ENCODE data around the gene OR6K3.
"Not testable (repeated sequence)": the region's sequence is repeated elsewhere in the genome, so short reads cannot be mapped to it uniquely, and the experiment has no call there.

The OR6K3 gene

GRCh38 chr1:158720620-158721019 is at the start of gene OR6K3:
Gene OR6K3, minus strand, starts transcription at chr1:158720720. Its CDS starts 2,605 bp downstream, at chr1:158718115.
- no peak for DNase-seq (ENCODE audit: low spot score)

- DNase-seq (ENCODE audit: low spot score): no peak
These were observed 33.9 kb upstream of the OR6K3 start, which contains the start of gene OR6K6 for GRCh38 chr1:158754420-158754819. Gene OR6K6, plus strand, starts transcription at chr1:158754720. Its CDS starts 168 bp downstream, at chr1:158754888.

GRCh38 chr1:158752155-158752712 is 31.7 kb upstream of the OR6K3 start:
- no peak for DNase-seq (ENCODE audit: low spot score)

- no peak for DNase-seq (ENCODE audit: low spot score)
These were observed 15.3 kb upstream of the OR6K3 start for GRCh38 chr1:158735848-158736247.

- no peak for DNase-seq (ENCODE audit: low spot score)
These were observed 12.0 kb upstream of the OR6K3 start for GRCh38 chr1:158732524-158732923.

- DNase-seq (ENCODE audit: low spot score): no peak
These were observed 11.2 kb upstream of the OR6K3 start for GRCh38 chr1:158731707-158732106.

- no peak for DNase-seq (ENCODE audit: low spot score)
These were observed 9.9 kb upstream of the OR6K3 start for GRCh38 chr1:158730453-158730852.

- DNase-seq (ENCODE audit: low spot score): no peak
These were observed 8.1 kb upstream of the OR6K3 start for GRCh38 chr1:158728510-158729225.

GRCh38 chr1:158724442-158724841 is 3.9 kb upstream of the OR6K3 start:
- DNase-seq (ENCODE audit: low spot score): no peak

- no peak for DNase-seq (ENCODE audit: low spot score)
These were observed 856 bp downstream of the OR6K3 start for GRCh38 chr1:158719664-158720063.

GRCh38 chr1:158717344-158717743 is 3.2 kb downstream of the OR6K3 start:
- no peak for DNase-seq (ENCODE audit: low spot score)

GRCh38 chr1:158716335-158716734 is 4.2 kb downstream of the OR6K3 start:
- no peak for DNase-seq (ENCODE audit: low spot score)

- no peak for DNase-seq (ENCODE audit: low spot score)
These were observed 5.8 kb downstream of the OR6K3 start for GRCh38 chr1:158714754-158715153.

- no peak for DNase-seq (ENCODE audit: low spot score)
These were observed 9.4 kb downstream of the OR6K3 start for GRCh38 chr1:158711098-158711497.

GRCh38 chr1:158706096-158706495 is 14.4 kb downstream of the OR6K3 start:
- no peak for DNase-seq (ENCODE audit: low spot score)

GRCh38 chr1:158700552-158700951 is 20.0 kb downstream of the OR6K3 start, which contains the start of gene OR6K2:
Gene OR6K2, minus strand, starts transcription at chr1:158700652. Its CDS starts 0 bp downstream, at chr1:158700652.
- DNase-seq (ENCODE audit: low spot score): no peak

GRCh38 chr1:158694596-158694995 is 25.9 kb downstream of the OR6K3 start:
- DNase-seq (ENCODE audit: low spot score): no peak

- DNase-seq (ENCODE audit: low spot score): no peak
These were observed 28.2 kb downstream of the OR6K3 start for GRCh38 chr1:158692356-158692755.

- no peak for DNase-seq (ENCODE audit: low spot score)
These were observed 28.6 kb downstream of the OR6K3 start for GRCh38 chr1:158691907-158692306.

GRCh38 chr1:158691149-158691548 is 29.4 kb downstream of the OR6K3 start:
- not testable (repeated sequence) for DNase-seq (ENCODE audit: low spot score)

- DNase-seq (ENCODE audit: low spot score): no peak
These were observed 30.6 kb downstream of the OR6K3 start for GRCh38 chr1:158689875-158690274.

GRCh38 chr1:158689110-158689509 is 31.4 kb downstream of the OR6K3 start:
- DNase-seq (ENCODE audit: low spot score): no peak

GRCh38 chr1:158688343-158688742 is 32.2 kb downstream of the OR6K3 start:
- not testable (repeated sequence) for DNase-seq (ENCODE audit: low spot score)

GRCh38 chr1:158687037-158687436 is 33.5 kb downstream of the OR6K3 start:
- DNase-seq (ENCODE audit: low spot score): no peak

All from kidney capillary endothelial cell (primary cell).